ENCODE measurements around the gene GIT1.

Gene GIT1

DNA sequence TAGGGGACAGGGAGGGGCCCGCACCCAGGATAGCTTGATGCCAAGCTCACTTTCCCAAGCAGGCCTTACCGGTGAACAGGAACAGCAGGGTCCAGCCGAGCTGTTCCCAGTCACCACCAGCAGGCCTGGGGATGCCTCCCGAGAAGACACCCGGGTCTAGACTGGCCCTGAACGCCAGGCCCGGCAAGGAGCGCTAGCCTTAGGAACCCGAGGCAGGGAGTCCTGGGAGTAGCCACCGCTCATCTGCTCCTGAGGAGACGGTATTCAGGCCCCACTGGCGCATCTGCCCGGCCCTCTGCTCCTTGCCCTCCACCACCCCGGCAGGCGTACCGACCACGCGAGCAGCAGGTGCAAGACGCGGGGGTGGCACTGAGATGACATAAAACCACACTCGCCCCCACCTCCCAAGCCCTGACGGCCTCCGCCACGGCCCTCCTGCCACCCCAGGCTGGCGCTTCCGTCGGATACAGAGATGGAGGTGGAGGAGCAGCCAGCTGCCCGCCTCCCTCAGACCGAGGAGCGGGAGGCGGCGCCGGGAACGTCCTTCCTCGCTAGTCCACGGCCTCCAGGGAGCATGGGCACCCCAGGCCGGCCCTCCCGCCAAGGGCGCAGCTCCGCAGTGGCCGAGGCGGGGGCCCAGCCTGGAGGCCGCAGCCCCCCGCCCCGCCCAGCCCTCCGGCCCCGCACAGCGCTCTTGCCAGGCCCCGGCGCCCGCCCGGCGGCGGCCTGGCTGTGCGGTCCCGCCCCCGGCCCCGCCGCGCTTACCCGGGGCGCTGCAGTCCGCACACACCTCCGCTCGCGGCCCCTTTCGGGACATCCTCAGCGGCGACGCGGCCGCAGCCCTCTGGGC, 661 bp downstream of the GIT1 start:
- TF ChIP-seq, protein P1, sequence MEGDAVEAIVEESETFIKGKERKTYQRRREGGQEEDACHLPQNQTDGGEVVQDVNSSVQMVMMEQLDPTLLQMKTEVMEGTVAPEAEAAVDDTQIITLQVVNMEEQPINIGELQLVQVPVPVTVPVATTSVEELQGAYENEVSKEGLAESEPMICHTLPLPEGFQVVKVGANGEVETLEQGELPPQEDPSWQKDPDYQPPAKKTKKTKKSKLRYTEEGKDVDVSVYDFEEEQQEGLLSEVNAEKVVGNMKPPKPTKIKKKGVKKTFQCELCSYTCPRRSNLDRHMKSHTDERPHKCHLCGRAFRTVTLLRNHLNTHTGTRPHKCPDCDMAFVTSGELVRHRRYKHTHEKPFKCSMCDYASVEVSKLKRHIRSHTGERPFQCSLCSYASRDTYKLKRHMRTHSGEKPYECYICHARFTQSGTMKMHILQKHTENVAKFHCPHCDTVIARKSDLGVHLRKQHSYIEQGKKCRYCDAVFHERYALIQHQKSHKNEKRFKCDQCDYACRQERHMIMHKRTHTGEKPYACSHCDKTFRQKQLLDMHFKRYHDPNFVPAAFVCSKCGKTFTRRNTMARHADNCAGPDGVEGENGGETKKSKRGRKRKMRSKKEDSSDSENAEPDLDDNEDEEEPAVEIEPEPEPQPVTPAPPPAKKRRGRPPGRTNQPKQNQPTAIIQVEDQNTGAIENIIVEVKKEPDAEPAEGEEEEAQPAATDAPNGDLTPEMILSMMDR (conservative IDR thresholded peaks at IDR 0.05; ENCODE audit: low read depth, low read length), result no peak
- peak; percentile 41 for DNase-seq (ENCODE audit: low read depth)
- peak overlapping the region; percentile 74 for H3K4me3 ChIP-seq (ENCODE audit: low read depth, low read length)

DNA sequence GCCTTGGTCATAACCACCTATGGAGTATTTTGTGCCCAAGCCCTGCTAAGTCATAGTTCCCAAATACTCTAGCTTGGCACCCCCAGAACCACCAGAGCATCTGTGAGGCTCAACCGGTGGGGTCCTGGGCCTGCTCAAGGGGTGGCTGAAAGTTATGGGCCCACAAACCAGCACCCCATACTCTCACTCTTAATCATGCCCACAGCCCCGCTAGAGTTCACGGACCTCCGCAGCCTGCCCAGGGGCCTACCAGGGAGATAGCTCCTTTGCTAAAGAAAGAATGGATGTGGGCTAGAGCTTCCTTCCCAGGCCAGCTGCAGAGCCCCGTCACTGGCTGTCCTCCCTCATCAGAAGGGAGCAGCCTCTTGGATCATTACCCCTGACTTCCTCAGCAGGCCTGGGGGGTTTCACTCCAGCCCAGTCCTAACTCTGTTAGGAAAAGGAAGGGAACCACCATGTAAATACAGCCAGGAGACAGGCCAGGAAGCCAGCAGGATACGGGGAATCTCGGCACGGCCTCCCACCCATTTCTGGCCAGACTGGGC, 1.4 kb downstream of the GIT1 start:
- TF ChIP-seq, protein P1 (conservative IDR thresholded peaks at IDR 0.05; ENCODE audit: low read depth, low read length), result no peak
- H3K4me3 ChIP-seq (ENCODE audit: low read depth, low read length), result peak overlapping the region; percentile 74
- DNase-seq (ENCODE audit: low read depth), result no peak

GRCh38 chr17:29587591-29587990, 1.9 kb downstream of the GIT1 start:
- TF ChIP-seq, protein P1 (conservative IDR thresholded peaks at IDR 0.05; ENCODE audit: low read depth, low read length), result no peak
- peak overlapping the region; percentile 74 for H3K4me3 ChIP-seq (ENCODE audit: low read depth, low read length)
- no peak for DNase-seq (ENCODE audit: low read depth)

GRCh38 chr17:29586676-29587469, 2.6 kb downstream of the GIT1 start:
- H3K4me3 ChIP-seq (ENCODE audit: low read depth, low read length), result no peak overlapping the region
- TF ChIP-seq, protein P1 (conservative IDR thresholded peaks at IDR 0.05; ENCODE audit: low read depth, low read length), result no peak
- DNase-seq (ENCODE audit: low read depth), result no peak

- TF ChIP-seq, protein P1 (conservative IDR thresholded peaks at IDR 0.05; ENCODE audit: low read depth, low read length), result peak; percentile 54
- peak; percentile 34 for DNase-seq (ENCODE audit: low read depth)
- H3K4me3 ChIP-seq (ENCODE audit: low read depth, low read length), result no peak overlapping the region
These were observed 4.2 kb downstream of the GIT1 start for GRCh38 chr17:29585080-29585751.

GRCh38 chr17:29584452-29585079, 4.9 kb downstream of the GIT1 start:
- no peak overlapping the region for H3K4me3 ChIP-seq (ENCODE audit: low read depth, low read length)
- TF ChIP-seq, protein P1 (conservative IDR thresholded peaks at IDR 0.05; ENCODE audit: low read depth, low read length), result no peak
- DNase-seq (ENCODE audit: low read depth), result no peak
